K562 (cell line): ENCODE measurements around the gene COL8A2. TPM values are rescaled to one million over a fixed set of nuclear protein-coding genes. Genes with fewer than 3 reads are reported as not detected.

Experiments
- BRD9 ChIP-seq: fragments of 450-650 bp; IDR thresholded peaks from 2 replicates; pipeline ENCODE4 v1.6.1; 2018; ENCODE audit warnings: low read depth; ENCODE audit not compliant: partially characterized antibody
- E2F8 ChIP-seq: fragments of 450-650 bp; IDR thresholded peaks from 2 replicates; pipeline ENCODE4 v1.7.1; 2018; ENCODE audit warnings: mild to moderate bottlenecking, low read depth; ENCODE audit not compliant: partially characterized antibody
- MCM2 ChIP-seq: fragments of 450-650 bp; IDR thresholded peaks from 2 replicates; pipeline ENCODE4 v1.6.1; 2017; ENCODE audit warnings: low read depth, mild to moderate bottlenecking
- NUFIP1 ChIP-seq: fragments of 450-650 bp; IDR thresholded peaks from 2 replicates; pipeline ENCODE4 v1.6.1; 2018; ENCODE audit not compliant: partially characterized antibody
- STAT6 ChIP-seq: sonication (generic); formaldehyde crosslinking; IDR thresholded peaks from 2 replicates; pipeline ENCODE4 v1.8.1; 2023; ENCODE audit warnings: mild to moderate bottlenecking, missing genetic modification reagents
- TAF9B ChIP-seq: fragments of 450-650 bp; IDR thresholded peaks from 2 replicates; pipeline ENCODE4 v1.6.1; 2018; ENCODE audit warnings: mild to moderate bottlenecking; ENCODE audit not compliant: partially characterized antibody
- ZBTB40 ChIP-seq, 2 experiments: fragments of 450-650 bp in 1 of 2; sonication (generic) in 1 of 2; formaldehyde crosslinking in 1 of 2; IDR thresholded peaks; 2 replicates each; pipeline versions ENCODE4 v1.7.1 to v1.9.0; 2016 to 2022; ENCODE audit warnings: inconsistent platforms in 1 of 2, mild to moderate bottlenecking in 1 of 2, missing genetic modification reagents in 1 of 2
- ZC3H4 ChIP-seq: sonication (generic); formaldehyde crosslinking; IDR thresholded peaks from 2 replicates; pipeline ENCODE4 v1.9.0; 2021; ENCODE audit warnings: missing genetic modification reagents, borderline replicate concordance
- ZFP36 ChIP-seq: fragments of 150-350 bp; IDR thresholded peaks from 2 replicates; pipeline ENCODE4 v1.6.1; 2018; ENCODE audit warnings: low read length, low read depth; ENCODE audit not compliant: partially characterized antibody
- ZNF143 ChIP-seq: sonication (generic); formaldehyde crosslinking; IDR thresholded peaks from 2 replicates; pipeline ENCODE4 v1.9.0; 2022; ENCODE audit warnings: mild to moderate bottlenecking, missing genetic modification reagents
- ZNF431 ChIP-seq: sonication (generic); formaldehyde crosslinking; IDR thresholded peaks from 2 replicates; pipeline ENCODE4 v1.8.0; 2022; ENCODE audit warnings: mild to moderate bottlenecking, missing genetic modification reagents
- polyA plus RNA-seq, 8 experiments: library from polyadenylated mRNA; depleted of rRNA in 4 of 8; stranded (reverse) in 5 of 8; unstranded in 3 of 8; fragments of >200 nt; fragmentation: Nextera tagmentation in 2 of 8; fragmentation: Illumina TruSeq in 1 of 8; extraction: Ambion mirVana in 2 of 8; extraction: Trizol in 1 of 8; gene quantifications; 2 replicates each; pipeline versions ENCODE4 v1.2.1 to v1.2.3, GENCODE V29; 2011 to 2014; ENCODE audit warnings: inconsistent platforms in 1 of 8, missing spikeins in 1 of 8
- total RNA-seq, 7 experiments: library from RNA; depleted of rRNA in 6 of 7; stranded (reverse); fragments of >200 nt in 6 of 7; fragmentation: Illumina TruSeq in 2 of 7; extraction: Trizol in 2 of 7; gene quantifications; 2 replicates each; pipeline versions ENCODE4 v1.2.1 to v1.2.3, GENCODE V29; 2011 to 2021; ENCODE audit warnings: low replicate concordance in 1 of 7

COL8A2 gene
- total and polyA plus RNA-seq, 9 of the 15 experiments (the other 6 are each of a cell fraction or from before 2014, with no cell fraction given) = 0.03 to 0.14 (median 0.04) TPM; not detected in 5

- no peak for TF ChIP-seq ZFP36
- no peak for TF ChIP-seq E2F8
- no peak for TF ChIP-seq MCM2
- peak; percentile 45 for TF ChIP-seq BRD9
- TF ChIP-seq ZNF143 = peak; percentile 62
- no peak; the same call in 1 of the 2 replicates for TF ChIP-seq ZC3H4 (CRISPR knock-in tag)
- TF ChIP-seq STAT6 (CRISPR knock-in tag) = no peak
- 0 out of 2 replicates have a peak, but pooled peaks have one; percentile 21 for TF ChIP-seq ZNF431
- no peak for TF ChIP-seq NUFIP1
- TF ChIP-seq TAF9B = no peak
- no peak for TF ChIP-seq ZBTB40 (IDR thresholded peaks at IDR 0.05)
- TF ChIP-seq ZBTB40 (CRISPR knock-in tag; IDR thresholded peaks at IDR 0.05) = no peak
Observed at GRCh38 chr1:36161641-36162531, 36.9 kb upstream of the COL8A2 start (continued).
